HCT116 (cell line): ENCODE data around the gene MGP. TPM values are rescaled to one million over a fixed set of nuclear protein-coding genes. Genes with fewer than 3 reads are reported as not detected.

Experiments used
- ATAC-seq: fragments of 200-7000 bp; cut with Tn5 transposase; 2 replicates; pipeline ENCODE4 v1.9.1; 2020; ENCODE audit warnings: mild to moderate bottlenecking, moderate library complexity
- BruUV-seq: library from RNA; stranded (reverse); fragments of 400-500 nt; replicated peaks from 2 replicates; lab custom pipeline; 2021; lab: Mats Ljungman, UMichigan
- CTCF ChIA-PET: fragments of 300-600 bp; sonication (Branson Sonifier 250); formaldehyde crosslinking; loops from one replicate; lab custom pipeline; 2021; ENCODE audit warnings: antibody characterized with exemption; lab: Charles Lee
- POLR2A ChIA-PET: fragments of 300-600, 350-600 bp; sonication (Branson Sonifier 250); formaldehyde crosslinking; loops from one replicate; lab custom pipeline; 2021; ENCODE audit warnings: antibody characterized with exemption; lab: Charles Lee
- RAD21 ChIA-PET, 2 experiments: fragments of 300-600 bp; sonication (Branson Sonifier 250); formaldehyde crosslinking; loops; one replicate each; lab custom pipeline; 2023; ENCODE audit warnings: low total read pairs in 2 of 2; ENCODE audit not compliant: uncharacterized antibody in 2 of 2, unreplicated experiment in 2 of 2, low non-redundant PET in 1 of 2; lab: Charles Lee
- DNase-seq: peaks from one replicate; pipeline ENCODE4 v3.0.0-alpha.2; 2010; ENCODE audit warnings: low read depth, low spot score
- H2AFZ ChIP-seq: fragments of 200-600 bp; shearing (Covaris generic), sonication (generic); 2 replicates; pipeline ENCODE4 v1.6.1; 2017; ENCODE audit warnings: low read depth, mixed run types, mixed read lengths, antibody characterized with exemption, low read length; ENCODE audit not compliant: poor library complexity, severe bottlenecking
- H3K27ac ChIP-seq: 2 replicates; pipeline ENCODE4 v1.5.1; 2012; ENCODE audit warnings: low read depth, low read length
- H3K27me3 ChIP-seq: fragments of 200-600 bp; sonication (generic); 2 replicates; pipeline ENCODE4 v1.6.1; 2016; ENCODE audit warnings: mixed run types, low read length, mixed read lengths; ENCODE audit not compliant: insufficient read depth
- H3K36me3 ChIP-seq, 2 experiments: fragments of 200-500 bp in 1 of 2; fragments of 200-600 bp in 1 of 2; sonication (Bioruptor generic) in 1 of 2; sonication (generic) in 1 of 2; 2 replicates each; pipeline versions ENCODE4 v1.5.1 to v1.6.1; 2014 to 2016; ENCODE audit warnings: low read length in 2 of 2, inconsistent platforms in 1 of 2, mixed read lengths in 1 of 2, mixed run types in 1 of 2; ENCODE audit not compliant: insufficient read depth in 2 of 2, control insufficient read depth in 1 of 2
- H3K4me1 ChIP-seq, 2 experiments: fragments of 200-600 bp in 1 of 2; sonication (generic) in 1 of 2; 2 replicates each; pipeline versions ENCODE4 v1.5.1 to v1.6.1; 2012 to 2017; ENCODE audit warnings: low read length in 2 of 2, inconsistent platforms in 1 of 2, mild to moderate bottlenecking in 1 of 2, mixed read lengths in 1 of 2, mixed run types in 1 of 2, moderate library complexity in 1 of 2; ENCODE audit not compliant: insufficient read depth in 2 of 2, control insufficient read depth in 1 of 2
- H3K4me2 ChIP-seq: fragments of 200-600 bp; sonication (generic); 2 replicates; pipeline ENCODE4 v1.6.1; 2017; ENCODE audit warnings: mixed run types, low read length, mixed read lengths
- H3K4me3 ChIP-seq, 2 experiments: fragments of 200-600 bp in 1 of 2; sonication (generic) in 1 of 2; replicated peaks in 1 of 2; 2 replicates each; pipeline ENCODE4 v1.5.1; 2011 to 2016; ENCODE audit warnings: low read length in 2 of 2, control low read depth in 1 of 2, low read depth in 1 of 2, mild to moderate bottlenecking in 1 of 2, mixed read lengths in 1 of 2, mixed run types in 1 of 2
- H3K79me2 ChIP-seq: fragments of 200-600 bp; sonication (generic); 2 replicates; pipeline ENCODE4 v1.6.1; 2017; ENCODE audit warnings: mild to moderate bottlenecking, mixed run types, low read length, moderate library complexity, mixed read lengths; ENCODE audit not compliant: insufficient read depth
- H3K9ac ChIP-seq: fragments of 200-600 bp; sonication (generic); 2 replicates; pipeline ENCODE4 v1.6.1; 2016; ENCODE audit warnings: low read length, mixed read lengths
- H3K9me2 ChIP-seq: fragments of 200-600 bp; sonication (generic), shearing (Covaris generic); 2 replicates; pipeline ENCODE4 v1.6.1; 2017; ENCODE audit warnings: mixed run types, mild to moderate bottlenecking, moderate library complexity; ENCODE audit not compliant: insufficient read depth
- H3K9me3 ChIP-seq, 2 experiments: fragments of 200-500 bp in 1 of 2; fragments of 200-600 bp in 1 of 2; sonication (Bioruptor generic) in 1 of 2; sonication (generic) in 1 of 2; 2 replicates each; pipeline ENCODE4 v1.6.1; 2014 to 2017; ENCODE audit warnings: low read length in 2 of 2, mixed read lengths in 2 of 2, inconsistent platforms in 1 of 2, low read depth in 1 of 2, mild to moderate bottlenecking in 1 of 2, mixed run types in 1 of 2, moderate library complexity in 1 of 2; ENCODE audit not compliant: control insufficient read depth in 1 of 2, insufficient read depth in 1 of 2
- H4K20me1 ChIP-seq: fragments of 200-600 bp; sonication (generic), shearing (Covaris generic); 2 replicates; pipeline ENCODE4 v1.6.1; 2017; ENCODE audit warnings: mixed run types, mild to moderate bottlenecking, moderate library complexity; ENCODE audit not compliant: insufficient read depth
- CBX3 ChIP-seq: IDR thresholded peaks from 2 replicates; pipeline ENCODE4 v1.6.1; 2012; ENCODE audit warnings: low read depth
- EGR1 ChIP-seq: IDR thresholded peaks from 2 replicates; pipeline ENCODE4 v1.6.1; 2012; ENCODE audit warnings: low read depth
- EZH2 ChIP-seq: fragments of 200-600 bp; sonication (generic); IDR thresholded peaks from 2 replicates; pipeline ENCODE4 v1.6.1; 2017; ENCODE audit warnings: antibody characterized with exemption, mixed run types
- EZH2phosphoT487 ChIP-seq: fragments of 200-600 bp; IDR thresholded peaks from 2 replicates; pipeline ENCODE4 v1.6.1; 2018; ENCODE audit warnings: antibody characterized with exemption, borderline replicate concordance
- FOSL1 ChIP-seq: IDR thresholded peaks from 2 replicates; pipeline ENCODE4 v1.6.1; 2012; ENCODE audit warnings: low read depth
- JUND ChIP-seq: IDR thresholded peaks from 2 replicates; pipeline ENCODE4 v1.6.1; 2012
- MAX ChIP-seq: IDR thresholded peaks from 2 replicates; pipeline ENCODE4 v1.6.1; 2012
- POLR2A ChIP-seq: IDR thresholded peaks from 2 replicates; pipeline ENCODE4 v1.7.0; 2011; ENCODE audit warnings: borderline replicate concordance; ENCODE audit not compliant: insufficient read depth, insufficient read length; ENCODE audit errors: extremely low read depth
- POLR2AphosphoS5 ChIP-seq: IDR thresholded peaks from 2 replicates; pipeline ENCODE4 v1.6.1; 2011; ENCODE audit warnings: mild to moderate bottlenecking, low read depth, low read length, moderate library complexity
- RAD21 ChIP-seq: IDR thresholded peaks from 2 replicates; pipeline ENCODE4 v1.6.1; 2012; ENCODE audit warnings: low read depth, mild to moderate bottlenecking
- REST ChIP-seq: IDR thresholded peaks from 2 replicates; pipeline ENCODE4 v1.6.1; 2012; ENCODE audit warnings: low read depth
- SIN3A ChIP-seq: IDR thresholded peaks from 2 replicates; pipeline ENCODE4 v1.6.1; 2012; ENCODE audit warnings: low read depth
- SP1 ChIP-seq: IDR thresholded peaks from 2 replicates; pipeline ENCODE4 v1.6.1; 2012; ENCODE audit warnings: low read depth
- SRF ChIP-seq: IDR thresholded peaks from 2 replicates; pipeline ENCODE4 v1.6.1; 2012; ENCODE audit warnings: low read depth
- intact Hi-C: fragments of 100-400 bp; cut with micrococcal nuclease; formaldehyde crosslinking; loops from 2 replicates; pipeline ENCODE4 v1.10.0; 2022
- total RNA-seq: library from RNA; stranded (reverse); gene quantifications from one replicate; pipeline ENCODE4 v1.2.1, GENCODE V29; 2021; ENCODE audit not compliant: unreplicated experiment
- TF ChIP-seq, protein P1 (sequence below): IDR thresholded peaks from 2 replicates; pipeline ENCODE4 v1.6.1; 2011; ENCODE audit warnings: mild to moderate bottlenecking, low read length, moderate library complexity; ENCODE audit not compliant: insufficient replicate concordance; ENCODE audit errors: extremely low read depth
- TF ChIP-seq, protein P2 (sequence below): IDR thresholded peaks from 2 replicates; pipeline ENCODE4 v1.6.1; 2012

The MGP gene
- total RNA-seq, 1 experiment from 2014 or later: 1.3 TPM

DNA sequence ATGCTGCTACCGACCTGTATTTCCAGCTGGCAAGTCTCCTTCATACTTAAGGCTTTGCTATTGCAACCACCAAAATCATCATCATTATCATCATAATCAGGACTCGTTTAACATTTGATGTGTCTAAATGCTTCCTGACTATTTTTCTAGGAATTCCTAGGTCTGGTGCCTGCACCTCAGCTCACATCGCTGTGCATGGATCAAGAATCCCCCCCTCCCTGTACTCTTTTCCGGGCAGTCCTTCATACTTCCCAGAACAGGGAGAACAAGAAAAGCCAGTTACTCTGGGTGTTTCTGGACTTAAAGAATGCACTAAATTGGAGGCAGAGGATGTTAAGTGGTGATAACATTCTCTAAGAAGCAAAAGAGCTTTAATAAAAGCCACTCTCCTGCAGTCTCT, 43.3 kb upstream of the MGP start:
- peak; percentile 53 for ATAC-seq
- no peak overlapping the region for H3K9ac ChIP-seq
- intact Hi-C loops: no loop called here
- no peaks in the 10 kb centered on the region for H4K20me1 ChIP-seq
- no peaks in the 10 kb centered on the region for H3K36me3 ChIP-seq
- POLR2A ChIA-PET: no interaction called here
- BruUV-seq: no TSS peak
- H3K27me3 ChIP-seq: no peaks in the 10 kb centered on the region
- H3K4me2 ChIP-seq: peak overlapping the region; percentile 53
- no peak overlapping the region for H3K27ac ChIP-seq
- peaks cover 16 to 28% of the 10 kb centered on the region in 2 experiments; a peak in 3 of 4 replicates for H3K4me1 ChIP-seq
- no peaks in the 10 kb centered on the region for H3K9me3 ChIP-seq
- H3K79me2 ChIP-seq: no peaks in the 10 kb centered on the region
- CTCF ChIA-PET: no interaction called here
- TF ChIP-seq EGR1: no peak
- TF ChIP-seq SIN3A: no peak
- TF ChIP-seq, protein P1, sequence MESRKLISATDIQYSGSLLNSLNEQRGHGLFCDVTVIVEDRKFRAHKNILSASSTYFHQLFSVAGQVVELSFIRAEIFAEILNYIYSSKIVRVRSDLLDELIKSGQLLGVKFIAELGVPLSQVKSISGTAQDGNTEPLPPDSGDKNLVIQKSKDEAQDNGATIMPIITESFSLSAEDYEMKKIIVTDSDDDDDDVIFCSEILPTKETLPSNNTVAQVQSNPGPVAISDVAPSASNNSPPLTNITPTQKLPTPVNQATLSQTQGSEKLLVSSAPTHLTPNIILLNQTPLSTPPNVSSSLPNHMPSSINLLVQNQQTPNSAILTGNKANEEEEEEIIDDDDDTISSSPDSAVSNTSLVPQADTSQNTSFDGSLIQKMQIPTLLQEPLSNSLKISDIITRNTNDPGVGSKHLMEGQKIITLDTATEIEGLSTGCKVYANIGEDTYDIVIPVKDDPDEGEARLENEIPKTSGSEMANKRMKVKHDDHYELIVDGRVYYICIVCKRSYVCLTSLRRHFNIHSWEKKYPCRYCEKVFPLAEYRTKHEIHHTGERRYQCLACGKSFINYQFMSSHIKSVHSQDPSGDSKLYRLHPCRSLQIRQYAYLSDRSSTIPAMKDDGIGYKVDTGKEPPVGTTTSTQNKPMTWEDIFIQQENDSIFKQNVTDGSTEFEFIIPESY: no peak
- TF ChIP-seq EZH2phosphoT487: no peak
- no peak for TF ChIP-seq REST
- TF ChIP-seq MAX: peak; percentile 29; the same call in 1 of the 2 replicates
- TF ChIP-seq JUND: peak; percentile 51; the same call in 1 of the 2 replicates
- no peak for TF ChIP-seq POLR2A
- no peak for TF ChIP-seq SRF
- 0 out of 2 replicates have a peak, but pooled peaks have one; percentile 1 for TF ChIP-seq RAD21
- TF ChIP-seq, protein P2, sequence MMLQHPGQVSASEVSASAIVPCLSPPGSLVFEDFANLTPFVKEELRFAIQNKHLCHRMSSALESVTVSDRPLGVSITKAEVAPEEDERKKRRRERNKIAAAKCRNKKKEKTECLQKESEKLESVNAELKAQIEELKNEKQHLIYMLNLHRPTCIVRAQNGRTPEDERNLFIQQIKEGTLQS: no peak
- peak; percentile 82; the same call in 1 of the 2 replicates for TF ChIP-seq SP1
- TF ChIP-seq FOSL1: no peak
- no peak for TF ChIP-seq POLR2AphosphoS5
- TF ChIP-seq CBX3: peak; percentile 69; the same call in 1 of the 2 replicates
- no peak for TF ChIP-seq EZH2
- H3K9me2 ChIP-seq: no peaks in the 10 kb centered on the region; the same call in 1 of the 2 replicates
- RAD21 ChIA-PET: no interaction called here
- peak overlapping the region in 1 of 2 experiments; percentile 15; a peak in 1 of 4 replicates for H3K4me3 ChIP-seq
- DNase-seq: peak; percentile 28
- H2AFZ ChIP-seq: peak overlapping the region; percentile 72
